DMS79 (cell line): Measurements from ENCODE around the gene H6PD.

Experiments used
- DNase-seq: peaks from one replicate; lab custom pipeline; 2025; lab: John Stamatoyannopoulos, UW

The H6PD gene

GRCh38 chr1:9234223-9235095 is at the start of gene H6PD:
Gene H6PD, plus strand, starts transcription at chr1:9234774. Its CDS starts 10,161 bp downstream, at chr1:9244935.
- peak; percentile 49 for DNase-seq

- no peak for DNase-seq
Observed at GRCh38 chr1:9186082-9186859, 48.3 kb upstream of the H6PD start.

- DNase-seq, result no peak
Observed at GRCh38 chr1:9187004-9187403, 47.6 kb upstream of the H6PD start.

- DNase-seq, result no peak
Observed at GRCh38 chr1:9190234-9190633, 44.3 kb upstream of the H6PD start.

- DNase-seq, result no peak
Observed at GRCh38 chr1:9191231-9191630, 43.3 kb upstream of the H6PD start.

- no peak for DNase-seq
Observed at GRCh38 chr1:9192578-9193232, 41.9 kb upstream of the H6PD start.

GRCh38 chr1:9193233-9193625 is 41.3 kb upstream of the H6PD start:
- no peak for DNase-seq

- no peak for DNase-seq
Observed at GRCh38 chr1:9194024-9194423, 40.5 kb upstream of the H6PD start.

- DNase-seq, result no peak
Observed at GRCh38 chr1:9195651-9196050, 38.9 kb upstream of the H6PD start.

- DNase-seq, result peak; percentile 31
Observed at GRCh38 chr1:9196129-9197040, 38.2 kb upstream of the H6PD start.

- DNase-seq, result no peak
Observed at GRCh38 chr1:9197186-9198099, 37.1 kb upstream of the H6PD start.

GRCh38 chr1:9198538-9199361 is 35.8 kb upstream of the H6PD start:
- peak; percentile 33 for DNase-seq

GRCh38 chr1:9200441-9200840 is 34.1 kb upstream of the H6PD start:
- DNase-seq, result no peak

GRCh38 chr1:9201401-9202239 is 33.0 kb upstream of the H6PD start:
- no peak for DNase-seq

GRCh38 chr1:9202240-9202870 is 32.2 kb upstream of the H6PD start:
- DNase-seq, result no peak

GRCh38 chr1:9203511-9203982 is 31.0 kb upstream of the H6PD start:
- DNase-seq, result no peak

GRCh38 chr1:9204156-9204720 is 30.3 kb upstream of the H6PD start:
- no peak for DNase-seq

- DNase-seq, result no peak
Observed at GRCh38 chr1:9207086-9207485, 27.5 kb upstream of the H6PD start.
